Transverse colon (tissue), 4 donors: ENCODE measurements around the gene PPP1R7. TPM values are rescaled to one million over a fixed set of nuclear protein-coding genes. Genes with fewer than 3 reads are reported as not detected.

Experiments used
- DNase-seq: peaks from one replicate; pipeline ENCODE4 v3.0.0-alpha.2; 2019
- H3K27ac ChIP-seq, 4 donors: fragments of 200-600 bp; sonication (generic); 2 replicates each; pipeline ENCODE4 v1.5.1; 2016 to 2018; ENCODE audit warnings: inconsistent platforms in 4 of 4
- H3K27me3 ChIP-seq: fragments of 200-600 bp; sonication (generic); 2 replicates; pipeline ENCODE4 v1.5.1; 2017; ENCODE audit warnings: inconsistent platforms
- H3K36me3 ChIP-seq, 4 donors: fragments of 200-600 bp; sonication (generic); 2 replicates each; pipeline ENCODE4 v1.5.1; 2017 to 2019; ENCODE audit warnings: inconsistent platforms in 4 of 4
- H3K4me1 ChIP-seq, 4 donors: fragments of 200-600 bp; sonication (generic); 2 replicates each; pipeline ENCODE4 v1.5.1; 2017 to 2020; ENCODE audit warnings: inconsistent platforms in 4 of 4
- H3K4me3 ChIP-seq, 4 donors: fragments of 200-600 bp; sonication (generic); 1 replicate in 1 of 4; 2 replicates in 3 of 4; pipeline versions ENCODE4 v1.5.1 to v1.6.1; 2017 to 2019; ENCODE audit warnings: inconsistent platforms in 4 of 4
- H3K9me3 ChIP-seq, 2 donors: fragments of 200-600 bp; sonication (generic); 2 replicates each; pipeline ENCODE4 v1.5.1; 2017 to 2019; ENCODE audit warnings: inconsistent platforms in 2 of 2
- CTCF ChIP-seq, 5 experiments: fragments of 200-600 bp in 3 of 5; fragments of 450-650 bp in 2 of 5; sonication (generic) in 3 of 5; IDR thresholded peaks; 1 replicate in 2 of 5; 2 replicates in 3 of 5; pipeline ENCODE4 v1.5.1; 2016 to 2017; ENCODE audit warnings: antibody characterized with exemption in 5 of 5, inconsistent platforms in 3 of 5, mild to moderate bottlenecking in 2 of 5, moderate library complexity in 1 of 5
- EP300 ChIP-seq: sonication (generic); formaldehyde crosslinking; IDR thresholded peaks from one replicate; pipeline ENCODE4 v1.6.1; 2017; ENCODE audit warnings: antibody characterized with exemption, low read depth
- POLR2A ChIP-seq: fragments of 450-650 bp; IDR thresholded peaks from one replicate; pipeline ENCODE4 v1.6.1; 2016; ENCODE audit warnings: antibody characterized with exemption, mild to moderate bottlenecking, moderate library complexity
- POLR2AphosphoS5 ChIP-seq, 3 donors: sonication (generic); formaldehyde crosslinking; IDR thresholded peaks; one replicate each; pipeline ENCODE4 v1.6.1; 2016; ENCODE audit warnings: antibody characterized with exemption in 3 of 3
- WGBS, 2 donors: methylation state at CpG; one replicate each; pipeline ENCODE4 v1.1.5; 2018; ENCODE audit warnings: low coverage in 1 of 2; 5-methylcytosine and 5-hydroxymethylcytosine counted together
- in situ Hi-C, 4 donors: fragments of 200-750 bp; cut with MboI; loops; one replicate each; pipeline versions ENCODE4 v1.15.0 to v1.15.1; 2017; ENCODE audit warnings: low sequenced_read_pairs in 3 of 4, low pct_ligation_motif_present in 1 of 4, low pct_unique_long_range_greater_than_20kb in 1 of 4
- intact Hi-C: fragments of 100-400 bp; cut with DNase I; formaldehyde crosslinking; loops from one replicate; pipeline ENCODE4 v1.15.1; 2023; ENCODE audit warnings: low total_unique reads
- total RNA-seq, 4 donors: library from RNA; depleted of rRNA; stranded (reverse); fragments of >200 nt; gene quantifications; one replicate each; pipeline ENCODE4 v1.1.0, GENCODE V29; 2016

The PPP1R7 gene
- total RNA-seq, 4 donors from 2014 or later, result 10.8 to 84.2 (median 46.5) TPM

DNA sequence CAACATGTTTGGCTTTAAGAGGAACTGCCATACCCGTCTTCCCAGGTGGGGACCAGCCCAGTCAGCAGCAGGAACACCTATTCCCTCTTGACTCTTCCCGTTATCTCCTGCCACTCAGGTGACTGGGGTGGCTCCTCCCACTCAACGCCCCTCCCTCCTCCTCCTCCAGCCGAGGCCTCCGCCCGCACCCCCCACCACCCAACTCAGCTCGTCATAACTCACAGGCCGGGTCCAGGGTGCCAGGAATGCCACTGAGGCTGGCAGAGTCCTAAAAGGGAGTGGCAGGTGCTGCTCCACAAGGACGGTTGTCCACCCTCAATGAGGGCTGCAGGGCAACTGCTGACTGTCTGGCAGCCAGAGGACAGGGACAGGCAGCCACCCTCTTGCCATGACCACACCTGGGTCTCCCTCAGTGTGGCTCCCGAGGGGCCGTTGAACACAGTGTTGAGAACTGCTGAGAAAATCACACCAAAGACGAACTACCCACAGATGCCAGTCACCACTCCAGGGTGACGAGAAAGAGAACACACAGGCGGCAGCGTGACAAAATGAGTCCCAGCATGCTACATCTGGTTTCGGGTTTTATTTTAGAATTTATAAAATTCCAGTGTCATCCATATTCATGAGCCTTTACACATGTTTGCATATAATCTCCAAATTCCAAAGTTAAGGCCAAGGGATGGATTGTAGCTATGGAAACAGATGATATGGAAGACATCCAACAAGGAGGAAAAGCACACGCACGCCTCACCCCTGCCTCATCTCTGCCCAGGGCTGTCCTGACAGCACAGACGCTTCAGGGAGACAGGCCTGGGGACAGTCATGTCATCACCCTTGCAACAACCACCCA lies 76.7 kb downstream of the PPP1R7 start:
- H3K36me3 ChIP-seq, result peaks cover 0 to 41% (median 21%) of the 10 kb centered on the region in 4 donors
- WGBS, 2 donors, result 56 to 86% methylated on average over 4 to 19 of the region's 19 CpGs
- intact Hi-C loops, result no loop called here

DNA sequence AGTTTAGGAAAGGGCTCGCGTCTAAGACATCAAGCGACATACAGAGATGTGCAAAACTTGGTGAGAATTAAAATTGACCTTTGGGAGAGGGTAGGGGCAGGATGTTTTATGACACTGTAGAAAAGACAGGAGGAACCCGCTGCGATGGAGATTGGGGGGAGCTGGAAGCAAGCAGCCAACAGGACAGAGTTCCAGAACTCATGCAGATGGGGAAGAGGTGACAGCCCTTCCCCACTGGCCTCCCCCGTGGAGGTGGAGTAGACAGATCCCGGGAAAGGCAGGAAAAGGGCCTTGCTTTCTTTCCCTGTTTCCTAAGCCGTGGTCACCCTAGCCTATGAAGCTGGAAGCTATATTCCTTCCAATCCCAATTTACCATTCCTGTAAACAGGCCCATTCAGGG lies 77.3 kb downstream of the PPP1R7 start:
- Histone ChIP-seq H3K27ac (no peak overlapping the region), H3K4me1 (peaks cover 0 to 8% (median 0%) of the 10 kb centered on the region in 4 donors), H3K4me3 (no peak overlapping the region), H3K9me3 (no peaks in the 10 kb centered on the region), H3K27me3 (no peaks in the 10 kb centered on the region), H3K36me3 (peaks cover 0 to 48% (median 24%) of the 10 kb centered on the region in 4 donors)
- in situ Hi-C loops, result no loop called here
- intact Hi-C loops, result no loop called here
- no peak for DNase-seq
- WGBS, 2 donors, result 90% methylated on average over 4 to 8 of the region's 8 CpGs
- TF ChIP-seq POLR2A (no peak), CTCF (IDR thresholded peaks at IDR 0.05) (no peak), POLR2AphosphoS5 (IDR thresholded peaks at IDR 0.05) (no peak), EP300 (no peak)

More for the DNA sequence above, 76.7 kb downstream of the PPP1R7 start:
- H3K9me3 ChIP-seq, result no peaks in the 10 kb centered on the region
- peaks cover 0 to 8% (median 0%) of the 10 kb centered on the region in 4 donors for H3K4me1 ChIP-seq
- H3K27me3 ChIP-seq, result no peaks in the 10 kb centered on the region
- no peak overlapping the region for H3K4me3 ChIP-seq
- DNase-seq, result no peak
- in situ Hi-C loops, result no loop called here
- no peak overlapping the region for H3K27ac ChIP-seq
- TF ChIP-seq POLR2A (no peak), POLR2AphosphoS5 (IDR thresholded peaks at IDR 0.05) (no peak), EP300 (no peak), CTCF (IDR thresholded peaks at IDR 0.05) (no peak)

- Histone ChIP-seq H3K4me1 (peaks cover 0 to 8% (median 0%) of the 10 kb centered on the region in 4 donors), H3K36me3 (peaks cover 0 to 55% (median 28%) of the 10 kb centered on the region in 4 donors), H3K27ac (no peak overlapping the region), H3K4me3 (no peak overlapping the region), H3K9me3 (no peaks in the 10 kb centered on the region), H3K27me3 (no peaks in the 10 kb centered on the region)
- 88 to 93% methylated on average over 7 to 25 of the region's 26 CpGs for WGBS, 2 donors
- TF ChIP-seq POLR2AphosphoS5 (IDR thresholded peaks at IDR 0.05) (no peak), CTCF (IDR thresholded peaks at IDR 0.05) (no peak)
- in situ Hi-C loops (no loop called here), intact Hi-C loops (no loop called here)
- no peak for DNase-seq
Measured at GRCh38 chr2:241228081-241228859, 78.0 kb downstream of the PPP1R7 start.

DNA sequence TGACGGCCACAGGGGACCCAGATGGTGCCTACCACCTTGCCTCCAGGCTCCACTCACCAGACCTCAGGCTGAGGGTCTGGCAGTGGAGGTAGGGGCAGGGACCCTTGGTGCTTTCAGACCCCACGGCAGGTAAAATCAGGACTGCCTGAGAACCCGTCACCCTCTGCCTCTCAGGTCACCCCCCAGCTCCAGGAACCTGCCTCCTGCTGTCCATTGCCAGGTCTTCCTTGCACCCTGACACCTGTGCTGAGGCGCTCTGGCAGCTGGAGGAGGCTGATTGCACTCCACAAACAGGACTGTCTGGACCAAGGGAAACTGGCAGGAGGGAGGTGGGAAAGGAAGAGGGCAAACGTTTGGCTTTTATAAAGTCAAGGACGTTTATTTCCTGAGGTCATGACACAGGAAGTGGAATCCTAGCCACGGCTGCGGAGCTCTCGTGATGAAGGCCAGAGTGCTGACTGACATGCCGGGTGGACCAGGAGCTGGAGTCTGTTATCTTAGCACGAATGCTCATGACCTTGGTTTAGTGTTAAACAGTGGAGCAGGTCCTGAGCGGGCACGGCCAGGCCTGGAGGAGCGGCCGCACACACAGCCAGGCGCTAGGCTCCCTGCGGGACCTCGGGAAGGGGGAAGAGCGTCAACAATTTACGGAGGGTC lies 78.7 kb downstream of the PPP1R7 start:
- 75 to 92% methylated on average over 2 to 20 of the region's 20 CpGs for WGBS, 2 donors
- TF ChIP-seq EP300 (no peak), POLR2AphosphoS5 (IDR thresholded peaks at IDR 0.05) (peak in 1 of 3 donors; percentile 5)
- H3K4me3 ChIP-seq, result no peak overlapping the region
- H3K9me3 ChIP-seq, result no peaks in the 10 kb centered on the region
- no peak for DNase-seq
- peaks cover 0 to 60% (median 31%) of the 10 kb centered on the region in 4 donors for H3K36me3 ChIP-seq
- in situ Hi-C loops, result no loop called here
- intact Hi-C loops, result no loop called here
- H3K4me1 ChIP-seq, result peaks cover 0 to 5% (median 0%) of the 10 kb centered on the region in 4 donors
- H3K27ac ChIP-seq, result no peak overlapping the region
- H3K27me3 ChIP-seq, result no peaks in the 10 kb centered on the region
